ENCODE measurements around the gene CCDC88A. TPM values are rescaled to one million over a fixed set of nuclear protein-coding genes. Genes with fewer than 3 reads are reported as not detected.

CCDC88A gene
- total and polyA plus RNA-seq, 12 donors, result 18.5 to 101 (median 46.8) TPM

- 85 to 90% (median 87%) methylated on average over 9 to 11 of the region's 11 CpGs for WGBS, 4 donors
- intact Hi-C loops (cut with DNase I), result no loop called here
- no peak overlapping the region for H3K27ac ChIP-seq
- H3K36me3 ChIP-seq (replicated peaks in 1 of 2), result no peaks in the 10 kb centered on the region
- no peaks in the 10 kb centered on the region for H3K9me3 ChIP-seq (replicated peaks in 1 of 3)
- TF ChIP-seq POLR2A (IDR thresholded peaks at IDR 0.05), result no peak
- TF ChIP-seq CTCF (IDR thresholded peaks at IDR 0.05), result no peak
- peaks cover 4% of the 10 kb centered on the region for H3K27me3 ChIP-seq
- no peaks in the 10 kb centered on the region for H3K4me1 ChIP-seq (replicated peaks in 1 of 2)
- no peak for DNase-seq
- no peak overlapping the region for H3K4me3 ChIP-seq
Measured at GRCh38 chr2:55459714-55460274, 40.1 kb upstream of the CCDC88A start.

GRCh38 chr2:55459279-55459678, 39.6 kb upstream of the CCDC88A start:
- Histone ChIP-seq H3K9me3 (replicated peaks in 1 of 3) (no peaks in the 10 kb centered on the region), H3K4me1 (replicated peaks in 1 of 2) (no peaks in the 10 kb centered on the region), H3K36me3 (replicated peaks in 1 of 2) (no peaks in the 10 kb centered on the region), H3K27ac (no peak overlapping the region), H3K27me3 (peaks cover 4% of the 10 kb centered on the region), H3K4me3 (no peak overlapping the region)
- intact Hi-C loops (cut with DNase I), result no loop called here
- WGBS, 4 donors, result 80 to 83% (median 81%) methylated on average over 3 of the region's 3 CpGs
- DNase-seq, result no peak
- no peak for TF ChIP-seq CTCF (IDR thresholded peaks at IDR 0.05)
- TF ChIP-seq POLR2A (IDR thresholded peaks at IDR 0.05), result no peak

GRCh38 chr2:55454121-55454520, 34.5 kb upstream of the CCDC88A start:
- no peak for DNase-seq
- TF ChIP-seq CTCF (IDR thresholded peaks at IDR 0.05) (no peak), POLR2A (IDR thresholded peaks at IDR 0.05) (no peak)
- no peak overlapping the region for H3K4me3 ChIP-seq
- intact Hi-C loops (cut with DNase I), result no loop called here
- no peaks in the 10 kb centered on the region for H3K4me1 ChIP-seq (replicated peaks in 1 of 2)
- 88 to 92% (median 89%) methylated on average over 5 of the region's 5 CpGs for WGBS, 4 donors
- no peaks in the 10 kb centered on the region for H3K27me3 ChIP-seq
- H3K36me3 ChIP-seq (replicated peaks in 1 of 2), result no peaks in the 10 kb centered on the region
- H3K9me3 ChIP-seq (replicated peaks in 1 of 3), result no peaks in the 10 kb centered on the region
- H3K27ac ChIP-seq, result no peak overlapping the region

GRCh38 chr2:55452879-55453278, 33.2 kb upstream of the CCDC88A start:
- 70 to 80% (median 74%) methylated on average over 2 of the region's 2 CpGs for WGBS, 4 donors
- no peak for DNase-seq
- Histone ChIP-seq H3K4me1 (replicated peaks in 1 of 2) (no peaks in the 10 kb centered on the region), H3K36me3 (replicated peaks in 1 of 2) (no peaks in the 10 kb centered on the region), H3K9me3 (replicated peaks in 1 of 3) (no peaks in the 10 kb centered on the region), H3K27ac (no peak overlapping the region), H3K27me3 (no peaks in the 10 kb centered on the region), H3K4me3 (no peak overlapping the region)
- intact Hi-C loops (cut with DNase I), result no loop called here
- no peak for TF ChIP-seq CTCF (IDR thresholded peaks at IDR 0.05)
- no peak for TF ChIP-seq POLR2A (IDR thresholded peaks at IDR 0.05)

All from adrenal gland (tissue), 12 donors.